NCI-H460 (cell line): ENCODE data around the gene PRKAR1B. TPM values are rescaled to one million over a fixed set of nuclear protein-coding genes. Genes with fewer than 3 reads are reported as not detected.

Experiments
- DNase-seq: peaks from one replicate; pipeline ENCODE4 v3.0.0-alpha.2; 2016; ENCODE audit warnings: low read depth; ENCODE audit errors: extremely low read depth
- total RNA-seq: library from RNA; depleted of rRNA; stranded (reverse); fragments of >200 nt; shearing (Covaris generic); gene quantifications from 2 replicates; pipeline ENCODE4 v1.2.3, GENCODE V29; 2014

Gene PRKAR1B
- total RNA-seq, 1 experiment from 2014 or later = 7.4 TPM

DNA sequence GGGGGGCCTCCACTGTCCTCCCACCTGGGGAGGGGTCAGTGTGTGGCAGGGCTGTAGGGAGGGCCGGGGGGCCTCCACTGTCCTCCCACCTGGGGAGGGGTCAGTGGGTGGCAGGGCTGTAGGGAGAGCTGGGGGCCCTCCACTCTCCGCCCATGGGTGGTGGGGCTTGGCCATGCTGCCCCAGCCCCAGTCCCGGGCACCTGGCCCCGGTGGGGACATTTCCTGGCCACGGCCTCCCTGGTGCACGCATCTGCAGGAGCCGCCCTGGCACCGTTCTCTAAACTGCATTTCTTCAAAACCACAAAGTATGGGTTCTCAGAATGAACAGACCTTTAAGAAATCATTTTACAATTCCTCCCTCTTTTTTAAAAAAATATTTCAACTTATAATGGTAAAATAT is 118.1 kb downstream of the PRKAR1B start:
- no peak for DNase-seq

DNA sequence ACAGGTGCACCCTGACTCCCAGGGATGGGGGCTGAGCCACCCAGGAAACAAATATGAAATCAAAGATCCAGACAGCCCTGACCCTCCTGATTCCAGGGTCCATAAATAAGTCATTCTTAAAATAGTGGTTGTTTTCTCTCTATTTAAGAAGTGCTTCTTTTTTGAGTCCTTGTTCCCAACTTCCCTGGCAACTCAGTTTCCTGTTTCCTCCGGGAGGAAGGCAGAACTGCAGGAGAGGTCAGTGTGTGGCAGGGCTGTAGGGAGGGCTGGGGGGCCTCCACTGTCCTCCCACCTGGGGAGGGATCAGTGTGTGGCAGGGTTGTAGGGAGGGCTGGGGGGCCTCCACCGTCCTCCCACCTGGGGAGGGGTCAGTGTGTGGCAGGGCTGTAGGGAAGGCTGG is 118.7 kb downstream of the PRKAR1B start:
- no peak for DNase-seq

DNA sequence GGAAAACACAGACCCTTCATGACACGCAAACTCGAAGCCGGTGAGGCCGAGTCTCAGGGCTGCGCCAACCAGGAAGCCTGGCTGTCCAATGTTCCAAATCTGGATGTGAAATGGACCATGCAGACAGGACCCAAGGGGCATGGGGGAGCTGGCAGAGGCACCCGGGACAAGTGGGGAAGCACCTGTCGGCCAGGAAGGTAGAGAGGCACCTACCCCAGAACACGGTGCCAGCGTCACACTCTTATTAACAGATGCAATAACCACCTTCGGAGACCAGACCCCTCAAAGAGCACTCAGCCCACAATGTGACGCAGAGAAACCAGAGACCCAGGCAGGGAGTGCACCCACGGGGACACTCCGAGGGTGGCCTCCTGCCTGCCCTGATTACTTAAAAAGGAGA is 119.1 kb downstream of the PRKAR1B start:
- no peak for DNase-seq

DNA sequence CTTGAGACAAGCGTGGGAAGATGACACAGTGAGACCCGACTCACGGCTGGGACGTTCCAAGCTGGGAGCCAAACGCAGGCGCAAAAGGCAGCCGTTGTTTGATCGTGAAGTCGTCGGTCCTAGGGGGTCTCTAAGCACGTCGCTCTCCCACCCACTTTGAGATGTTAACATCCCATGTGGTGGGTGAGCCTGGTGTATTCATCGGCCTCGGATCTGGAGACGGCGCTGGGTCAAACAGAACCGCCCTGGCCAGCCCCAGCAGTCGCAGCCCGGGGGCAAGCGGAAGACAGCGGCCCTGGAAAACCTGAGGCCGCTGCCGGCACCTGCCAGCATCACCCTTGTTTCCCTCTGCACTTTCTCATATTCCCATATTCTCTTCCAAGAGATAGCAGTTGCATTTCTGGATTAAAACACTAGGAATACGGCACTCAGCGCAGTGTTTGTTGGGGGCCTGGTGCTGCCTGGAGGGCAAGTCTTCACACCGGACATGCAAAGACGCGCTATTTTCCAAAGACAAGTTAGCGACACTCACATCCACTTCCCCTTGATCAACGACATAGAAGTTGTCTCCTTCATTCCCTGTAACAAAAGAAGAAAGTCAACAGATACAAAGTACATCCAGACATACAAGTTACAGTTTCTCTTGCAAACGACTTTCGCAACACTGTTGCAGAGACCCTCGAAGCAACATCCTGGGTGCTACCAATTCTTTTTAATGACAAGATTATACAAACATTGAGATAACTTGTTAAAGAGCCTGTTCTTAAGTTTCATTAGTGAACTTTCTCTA is 121.2 kb downstream of the PRKAR1B start:
- no peak for DNase-seq

DNA sequence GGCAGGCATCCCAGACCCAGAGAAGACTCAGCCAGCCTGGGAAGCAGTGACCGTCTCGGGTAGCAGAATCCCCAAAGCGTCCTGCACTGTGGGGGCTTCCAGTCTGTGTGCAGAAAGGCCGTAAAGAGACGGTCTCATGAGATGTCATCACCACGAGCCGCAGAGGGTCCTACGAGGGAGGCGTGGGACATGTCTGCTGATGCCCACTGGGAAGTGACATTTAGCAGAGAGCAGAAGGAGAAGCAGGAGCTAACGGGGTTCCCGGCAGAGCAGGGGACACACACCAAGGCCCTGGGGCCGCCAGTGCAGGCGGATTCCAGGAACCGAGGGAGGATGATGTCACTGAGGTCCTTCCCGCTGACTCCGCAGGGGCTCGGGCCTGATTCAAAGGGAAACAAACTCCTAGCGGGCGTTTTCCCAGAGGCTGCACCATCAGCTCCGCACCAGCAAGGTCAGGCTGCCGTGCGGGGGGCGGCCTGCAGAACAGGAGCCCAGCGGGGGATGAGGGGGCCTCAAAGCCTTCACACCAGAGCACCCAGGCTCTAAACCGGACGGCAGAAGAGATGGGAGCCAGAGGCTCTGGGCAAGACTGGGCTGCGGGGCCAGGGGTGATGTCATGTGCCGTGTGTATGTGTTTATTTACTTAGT is 122.1 kb downstream of the PRKAR1B start:
- DNase-seq = no peak

DNA sequence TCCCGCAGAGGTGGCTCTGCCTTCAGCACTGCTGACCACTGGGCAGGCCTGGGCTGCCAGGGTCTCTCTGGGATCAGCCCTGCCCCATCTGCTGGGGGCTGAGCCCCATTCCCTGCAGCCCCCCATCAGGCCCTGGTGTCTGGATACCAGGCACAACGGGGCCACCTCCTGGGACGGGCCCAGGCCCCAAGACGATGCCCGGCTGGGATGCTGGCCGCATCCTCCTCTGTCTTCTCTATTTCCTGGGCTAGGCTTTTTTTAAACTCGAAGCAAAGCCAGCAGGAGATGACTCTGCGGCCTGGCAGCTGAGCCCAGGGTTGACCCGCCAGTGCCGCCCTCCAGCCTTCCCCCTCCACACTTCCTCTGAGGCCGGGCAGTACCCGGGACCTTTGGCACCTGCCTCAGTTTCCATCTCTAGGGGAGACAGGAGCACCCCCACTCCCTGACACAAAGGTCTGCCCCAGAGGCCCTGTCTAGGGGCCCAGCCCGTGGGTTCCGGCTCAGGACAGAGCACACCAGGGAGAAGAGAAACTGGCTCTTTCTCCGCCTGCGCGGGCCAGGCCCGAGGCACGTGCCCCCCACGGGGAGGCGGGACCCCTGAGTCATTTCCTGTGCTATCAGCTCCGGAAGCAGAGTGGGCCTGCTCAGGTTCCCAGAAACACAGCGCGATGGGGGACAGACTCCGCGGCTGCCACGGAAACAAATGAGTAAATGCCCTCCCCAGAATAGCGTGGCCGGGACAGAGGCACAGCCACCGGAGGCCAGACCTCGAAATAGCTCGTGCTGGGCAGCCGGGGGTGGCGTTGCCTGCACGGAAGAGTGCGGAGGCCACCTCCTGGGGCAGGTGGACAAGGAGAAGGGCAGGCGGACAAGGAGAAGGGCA is 122.8 kb downstream of the PRKAR1B start:
- DNase-seq = no peak

DNA sequence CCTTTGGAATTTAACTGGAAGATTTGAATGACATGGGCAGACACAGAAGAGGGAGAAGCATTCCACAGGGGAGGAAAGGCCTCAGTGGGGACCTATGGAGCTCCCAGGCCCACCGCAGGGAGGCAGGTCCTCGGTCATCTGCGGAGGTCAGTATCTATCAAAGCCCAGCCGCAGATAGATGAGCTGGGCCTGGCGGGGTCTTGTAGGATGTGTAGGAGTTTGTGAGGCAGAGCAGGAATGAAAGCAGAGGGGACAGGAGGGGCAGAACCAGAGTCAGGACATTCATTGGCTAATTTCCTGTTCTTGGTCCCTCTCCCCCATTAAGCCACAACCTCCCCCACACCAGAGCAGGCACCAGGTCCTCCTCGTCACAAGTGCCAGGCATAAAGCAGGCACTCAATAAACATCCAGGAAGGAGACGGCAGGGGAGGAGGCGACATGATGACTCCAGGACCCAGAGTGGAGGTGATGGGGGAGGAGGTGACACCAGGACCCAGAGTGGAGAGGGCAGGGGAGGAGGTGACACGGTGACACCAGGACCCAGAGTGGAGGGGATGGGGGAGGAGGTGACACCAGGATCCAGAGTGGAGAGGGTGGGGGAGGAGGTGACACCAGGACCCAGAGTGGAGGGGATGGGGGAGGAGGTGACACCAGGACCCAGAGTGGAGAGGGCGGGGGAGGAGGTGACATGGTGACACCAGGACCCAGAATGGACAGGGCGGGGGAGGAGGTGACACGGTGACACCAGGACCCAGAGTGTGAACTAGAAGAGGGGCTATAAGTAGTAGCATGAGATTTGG is 123.7 kb downstream of the PRKAR1B start:
- DNase-seq = no peak

DNA sequence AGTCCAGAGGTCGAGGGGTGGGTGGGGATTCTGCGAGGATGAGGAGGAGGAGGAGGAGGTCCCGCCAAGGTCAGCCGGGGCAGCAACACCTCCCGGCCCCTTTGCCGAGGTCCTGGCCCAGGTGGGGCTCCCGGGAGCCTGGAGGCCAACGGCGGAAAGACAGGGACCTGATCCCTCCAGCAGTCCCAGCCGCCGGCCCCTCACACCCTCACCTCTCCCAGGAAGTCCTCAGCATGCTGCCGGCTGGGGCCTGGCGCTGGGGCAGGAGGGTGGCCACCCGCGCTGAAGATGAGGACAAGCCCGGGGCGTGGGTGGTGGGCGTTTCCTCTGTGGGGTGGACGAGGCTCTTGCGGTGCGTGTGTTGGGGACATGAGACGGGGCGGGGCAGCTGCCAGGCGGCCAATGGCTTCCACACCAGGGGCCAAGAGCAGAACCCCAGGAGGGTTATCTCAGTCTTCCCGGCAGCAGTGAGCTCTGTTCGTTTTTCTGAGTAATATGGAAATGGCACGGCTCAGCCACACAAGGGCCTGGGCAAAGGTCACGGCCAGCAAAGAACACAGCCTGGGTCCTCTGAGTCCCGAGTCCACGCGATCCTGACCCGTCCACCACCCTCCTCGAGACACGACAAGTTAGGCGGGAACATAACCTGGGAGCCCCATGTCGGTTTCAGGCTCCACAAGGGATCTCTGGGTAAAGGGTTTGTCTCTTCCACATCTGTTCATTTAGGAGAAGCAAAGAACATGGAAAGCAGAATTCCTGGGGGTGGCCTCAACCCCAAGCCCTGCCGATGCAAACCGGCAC is 124.5 kb downstream of the PRKAR1B start:
- DNase-seq = no peak

DNA sequence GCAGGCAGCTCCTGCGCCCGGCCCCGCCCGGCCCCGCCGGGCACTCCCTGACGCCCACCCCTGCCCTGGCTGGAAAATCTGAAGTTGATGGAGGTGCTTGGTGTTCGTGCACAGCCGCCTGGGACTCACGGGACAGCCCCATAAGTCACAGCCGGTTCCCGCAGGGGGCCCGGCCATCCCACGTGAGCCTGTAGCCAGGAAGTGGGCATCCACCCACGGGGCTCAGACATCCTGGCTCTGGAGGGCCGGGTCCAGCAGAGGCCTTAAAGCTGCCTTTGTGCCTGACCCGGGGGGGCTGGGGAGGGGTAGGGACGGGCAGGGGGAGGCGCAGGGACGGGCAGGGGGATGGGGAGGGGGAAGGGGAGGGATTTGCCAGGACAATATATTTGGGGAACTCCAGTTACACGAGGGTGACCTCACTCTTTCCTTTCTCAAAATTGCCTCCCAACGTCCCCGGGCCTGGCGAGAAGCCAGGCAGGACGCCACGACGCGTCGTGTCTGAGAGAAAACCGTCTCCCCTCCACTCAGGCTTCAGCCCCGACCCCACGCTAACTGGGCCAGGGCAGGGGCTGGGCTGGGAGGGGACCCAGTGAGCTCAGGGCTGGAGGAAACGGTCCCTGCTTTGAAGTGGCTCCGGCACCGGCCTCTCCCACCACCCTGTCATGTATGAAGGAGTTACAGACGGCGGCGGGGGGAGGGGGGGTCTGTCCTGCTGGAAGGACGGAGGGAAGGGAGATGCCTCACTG is 125.3 kb downstream of the PRKAR1B start:
- no peak for DNase-seq

DNA sequence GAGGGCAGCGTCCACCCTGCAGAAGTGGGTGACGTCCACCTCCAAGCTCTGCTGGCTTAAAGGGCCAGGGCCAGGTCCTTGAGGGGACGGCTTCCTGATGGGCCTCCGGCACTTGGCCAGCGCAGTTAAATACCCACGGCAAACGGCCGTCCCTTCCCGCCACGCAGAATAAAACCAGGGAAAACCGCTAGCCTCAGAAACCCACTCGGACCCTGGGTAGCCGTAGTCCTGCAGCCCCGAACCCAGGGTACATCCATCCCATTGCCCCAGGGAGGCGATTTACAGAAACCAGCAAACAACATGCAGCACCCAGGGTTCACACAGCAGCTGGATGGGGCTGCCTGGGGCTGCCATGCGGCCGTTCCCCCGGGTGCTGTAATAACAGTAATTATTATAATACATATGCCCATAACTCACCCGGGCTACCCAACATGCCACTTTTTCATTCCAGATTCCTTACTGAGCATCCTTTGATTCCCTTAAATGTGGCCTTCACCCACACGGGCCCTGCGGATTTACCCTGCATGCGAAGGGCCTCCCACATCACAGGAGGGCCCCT is 126.0 kb downstream of the PRKAR1B start:
- DNase-seq = no peak

DNA sequence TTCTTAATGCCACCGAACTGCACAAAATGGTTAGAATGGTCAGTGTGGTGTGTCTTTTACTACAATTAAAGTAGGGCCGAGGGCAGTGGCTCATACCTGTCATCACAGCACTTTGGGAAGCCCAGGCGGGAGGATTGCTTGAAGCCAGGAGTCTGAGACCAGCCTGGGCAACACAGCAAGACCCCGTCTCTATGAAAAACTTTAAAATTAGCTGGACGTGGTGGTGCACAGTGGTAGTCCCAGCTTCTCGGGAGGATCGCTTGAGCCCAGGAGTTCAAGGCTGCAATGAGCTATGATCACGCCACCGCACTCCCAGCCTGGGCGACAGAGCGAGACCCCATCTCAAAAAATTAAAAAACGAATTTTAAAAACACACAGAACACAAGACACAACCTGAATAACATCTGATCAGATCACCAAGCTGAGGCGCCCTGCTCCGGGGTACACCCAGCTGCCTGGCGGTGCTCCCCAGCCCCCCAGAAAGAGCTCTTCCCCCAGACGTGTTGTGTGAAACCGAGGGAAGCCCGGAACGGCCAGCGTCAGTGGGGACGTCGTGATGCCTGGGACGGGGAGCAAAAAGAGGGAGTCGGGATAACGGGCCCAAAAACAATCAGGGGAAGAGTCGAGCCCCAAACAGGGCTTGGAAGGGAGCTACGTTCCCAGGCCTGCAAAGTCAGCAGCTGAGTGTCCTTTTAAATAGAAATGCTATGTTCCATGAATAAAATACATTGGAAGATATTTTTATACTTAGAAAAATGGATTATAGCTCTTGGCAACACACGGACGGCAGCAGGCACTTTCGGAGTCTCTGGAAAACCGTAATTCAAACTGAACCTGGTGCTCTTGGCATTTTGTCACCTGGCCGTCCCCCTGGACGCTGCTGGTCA is 126.7 kb downstream of the PRKAR1B start:
- DNase-seq = no peak

DNA sequence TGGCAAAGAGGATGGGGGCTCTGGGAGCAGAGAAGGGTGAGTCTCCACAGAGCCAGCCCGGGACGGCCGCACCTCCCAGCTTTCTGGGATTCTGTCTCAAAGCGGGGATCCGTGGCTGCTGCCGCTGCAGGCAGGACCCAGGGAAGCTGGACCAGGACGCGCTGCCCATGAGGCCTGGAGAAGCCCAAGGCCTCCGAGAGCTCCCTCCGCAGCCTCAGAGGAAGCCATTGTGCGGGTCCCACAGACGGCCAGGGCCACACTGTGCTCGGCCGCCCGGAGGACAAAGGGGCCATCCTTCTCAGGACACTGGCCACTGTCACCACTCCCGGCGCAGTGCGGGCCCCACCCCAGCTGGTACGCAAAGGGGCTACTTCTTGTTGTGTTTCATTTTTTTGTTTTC is 128.2 kb downstream of the PRKAR1B start:
- DNase-seq = no peak

DNA sequence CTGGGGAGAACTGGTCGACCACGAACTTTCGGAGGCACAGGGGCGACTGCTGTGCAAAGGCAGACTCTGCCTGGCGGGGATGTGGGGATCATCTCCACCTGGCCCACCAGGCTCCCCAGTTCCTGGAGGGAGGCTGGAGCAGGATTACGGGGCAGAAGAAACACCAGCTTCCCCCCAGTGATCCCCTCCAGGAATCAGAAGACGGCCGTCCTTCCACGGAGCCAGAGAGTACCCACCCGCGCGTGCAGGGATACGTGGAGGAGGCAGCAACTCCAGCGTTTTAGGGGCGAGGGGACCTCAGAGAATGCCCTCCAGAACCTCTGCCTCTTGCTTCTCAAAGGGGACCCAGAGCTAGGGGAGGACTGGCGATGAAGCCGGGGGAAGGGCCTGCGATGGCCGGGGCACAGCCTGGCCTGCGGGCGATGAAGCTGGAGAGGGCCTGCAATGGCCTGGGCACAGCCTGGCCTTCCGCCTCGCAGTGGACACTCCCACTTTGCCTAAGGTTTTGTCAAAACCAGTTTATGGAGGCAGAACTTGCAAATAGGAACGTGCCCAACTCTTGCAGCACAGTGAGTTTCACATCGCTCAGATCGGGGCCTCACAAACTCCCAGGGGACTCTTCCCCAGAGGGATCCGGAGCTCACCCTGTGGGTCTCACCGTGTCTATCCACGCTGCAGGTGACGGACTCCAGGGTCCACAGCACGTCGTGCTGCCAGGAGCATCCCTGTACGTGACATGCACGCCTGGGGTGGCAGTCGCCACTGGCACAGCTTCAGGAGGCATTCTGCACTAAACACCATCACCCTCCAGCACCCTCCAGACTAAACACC is 129.5 kb downstream of the PRKAR1B start:
- no peak for DNase-seq

DNA sequence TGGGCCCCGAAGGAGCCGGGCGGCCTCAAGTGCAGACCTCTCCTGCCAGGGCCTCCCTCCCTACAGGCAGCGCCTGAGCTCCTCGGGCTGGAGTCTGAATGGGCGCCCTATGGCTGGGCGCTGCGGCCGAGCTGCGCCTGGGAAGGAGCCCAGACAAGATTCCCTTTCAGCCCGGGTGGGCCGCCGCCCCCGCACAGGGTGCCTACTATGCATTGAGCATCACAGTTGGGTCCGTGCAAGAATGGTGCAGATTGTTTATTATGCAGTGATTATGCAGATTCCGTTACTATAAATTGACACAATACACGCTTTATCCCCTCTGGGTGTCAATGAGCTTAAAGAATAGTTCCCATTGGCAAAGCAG is 130.3 kb downstream of the PRKAR1B start:
- no peak for DNase-seq

DNA sequence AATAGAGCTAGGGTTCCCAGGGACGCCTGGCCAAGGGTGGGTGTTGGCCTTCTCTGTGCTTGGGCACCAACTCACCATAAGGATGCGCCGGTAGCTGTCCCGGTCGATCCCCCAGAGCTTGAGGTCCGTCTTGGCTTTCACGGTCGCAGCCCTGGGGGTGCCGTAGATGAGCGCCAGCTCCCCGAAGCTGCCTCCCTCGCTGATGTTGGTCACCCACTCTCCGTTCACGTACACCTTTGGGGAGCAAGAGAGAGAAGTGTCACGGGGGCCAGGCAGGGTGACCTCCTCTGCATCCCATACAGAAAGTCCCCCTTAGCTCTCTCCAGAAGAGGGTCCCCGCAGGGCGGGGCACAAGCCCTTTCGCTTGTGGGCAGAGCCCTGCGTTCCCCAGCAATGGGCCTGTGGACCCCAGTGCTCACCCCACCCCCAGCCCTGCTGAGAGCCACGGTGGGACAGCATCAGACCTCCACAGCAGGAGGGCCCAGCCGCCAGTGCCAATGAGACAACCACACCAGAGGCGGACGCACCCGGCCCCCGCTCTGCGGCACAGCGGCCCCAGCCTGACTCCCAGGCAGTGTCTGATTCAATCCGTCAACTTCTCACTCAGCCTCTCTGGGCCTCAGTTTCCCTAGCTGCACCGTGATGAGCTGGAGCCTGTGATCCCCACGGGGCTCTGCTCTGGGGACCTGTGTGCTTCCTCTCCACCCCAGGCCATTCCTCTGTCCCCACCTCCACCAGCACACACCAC is 130.8 kb downstream of the PRKAR1B start:
- no peak for DNase-seq

DNA sequence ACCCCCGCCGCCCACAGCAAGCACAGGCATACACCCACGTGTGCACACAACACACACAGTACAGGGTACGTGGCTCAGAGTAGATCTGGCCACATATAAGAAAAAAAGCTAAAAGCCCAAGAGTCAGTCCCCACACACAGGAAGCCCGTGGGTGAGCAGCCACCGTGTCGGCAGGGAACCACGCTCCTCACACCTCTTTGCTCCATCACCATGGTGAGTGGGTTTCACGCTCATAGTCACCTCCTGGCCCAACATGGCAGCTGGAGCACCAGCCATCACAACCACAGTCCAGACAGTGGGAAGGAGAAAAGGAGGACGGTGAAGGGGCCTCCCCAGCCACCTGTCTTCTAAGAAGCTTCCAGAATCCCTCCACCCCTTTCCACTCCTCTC is 131.5 kb downstream of the PRKAR1B start:
- DNase-seq = no peak
